Spinal cord (tissue), 10 donors: Measurements from ENCODE around the gene DCC. TPM values are rescaled to one million over a fixed set of nuclear protein-coding genes. Genes with fewer than 3 reads are reported as not detected.
A peak's percentile ranks its signal among the peaks of the same experiment; 100 is the strongest.

Experiments used
- DNase-seq, 6 donors: peaks; one replicate each; pipeline versions ENCODE4 v3.0.0 to v3.0.0-alpha.2; 2013 to 2015; ENCODE audit warnings: low spot score in 6 of 6, low read depth in 4 of 6
- H3K27ac ChIP-seq: one replicate; pipeline ENCODE4 v1.5.1; 2013; ENCODE audit warnings: low read depth, low read length, control low read depth
- H3K27me3 ChIP-seq: one replicate; pipeline ENCODE4 v1.6.1; 2013; ENCODE audit warnings: low read length; ENCODE audit not compliant: control insufficient read depth, insufficient read depth
- H3K36me3 ChIP-seq: one replicate; pipeline ENCODE4 v1.6.1; 2013; ENCODE audit warnings: low read length; ENCODE audit not compliant: control insufficient read depth, insufficient read depth
- H3K4me1 ChIP-seq: one replicate; pipeline ENCODE4 v1.6.1; 2013; ENCODE audit warnings: low read length; ENCODE audit not compliant: control insufficient read depth, insufficient read depth
- H3K4me3 ChIP-seq: one replicate; pipeline ENCODE4 v1.5.1; 2013; ENCODE audit warnings: low read depth, low read length, control low read depth
- H3K9me3 ChIP-seq: one replicate; pipeline ENCODE4 v1.6.1; 2013; ENCODE audit warnings: low read length; ENCODE audit not compliant: control insufficient read depth, insufficient read depth
- WGBS: methylation state at CpG from one replicate; pipeline ENCODE4 v1.1.5; 2013; ENCODE audit warnings: missing lambda C conversion rate; ENCODE audit not compliant: insufficient coverage; 5-methylcytosine and 5-hydroxymethylcytosine counted together
- polyA plus RNA-seq, 2 donors: library from polyadenylated mRNA; unstranded; fragments of 120-200 nt; gene quantifications; one replicate each; pipeline ENCODE4 v1.2.1, GENCODE V29; 2013; ENCODE audit not compliant: insufficient read length in 2 of 2
- total RNA-seq, 2 donors: library from RNA; depleted of rRNA in 1 of 2; stranded (reverse); fragments of 120-200 nt in 1 of 2; fragments of >200 nt in 1 of 2; gene quantifications; one replicate each; pipeline versions ENCODE4 v1.2.3 to v1.2.4, GENCODE V29; 2013 to 2014
- donor health status: healthy.

The DCC gene
- total and polyA plus RNA-seq, 4 donors: 13.8 to 27.3 (median 17.2) TPM

DNA sequence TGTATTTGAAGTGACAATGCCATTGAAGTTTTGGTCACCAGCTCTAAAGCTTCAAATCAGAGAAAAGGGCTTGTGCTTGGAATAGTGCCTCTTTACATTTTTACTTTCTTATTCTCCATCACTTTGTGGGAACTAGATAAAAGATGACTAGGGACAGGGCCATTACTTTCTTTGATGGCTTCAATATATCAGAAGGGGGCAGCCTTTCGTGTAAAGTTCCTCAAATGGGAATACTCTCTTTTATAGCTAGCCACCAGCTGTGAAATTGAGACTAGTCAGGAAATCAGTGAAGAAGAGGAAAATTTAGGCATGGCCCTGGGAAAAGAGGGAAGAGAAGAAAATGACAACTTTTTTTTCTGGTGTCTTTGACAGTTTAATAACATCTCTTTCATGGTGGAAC, 242.5 kb downstream of the DCC start:
- H3K4me3 ChIP-seq: no peak overlapping the region
- no peaks in the 10 kb centered on the region for H3K36me3 ChIP-seq
- H3K27me3 ChIP-seq: no peaks in the 10 kb centered on the region
- WGBS: 20% methylated on average over 1 of the region's 1 CpG
- no peaks in the 10 kb centered on the region for H3K9me3 ChIP-seq
- DNase-seq: peak in 1 of 6 donors; percentile 45
- H3K27ac ChIP-seq: no peak overlapping the region
- no peaks in the 10 kb centered on the region for H3K4me1 ChIP-seq

DNA sequence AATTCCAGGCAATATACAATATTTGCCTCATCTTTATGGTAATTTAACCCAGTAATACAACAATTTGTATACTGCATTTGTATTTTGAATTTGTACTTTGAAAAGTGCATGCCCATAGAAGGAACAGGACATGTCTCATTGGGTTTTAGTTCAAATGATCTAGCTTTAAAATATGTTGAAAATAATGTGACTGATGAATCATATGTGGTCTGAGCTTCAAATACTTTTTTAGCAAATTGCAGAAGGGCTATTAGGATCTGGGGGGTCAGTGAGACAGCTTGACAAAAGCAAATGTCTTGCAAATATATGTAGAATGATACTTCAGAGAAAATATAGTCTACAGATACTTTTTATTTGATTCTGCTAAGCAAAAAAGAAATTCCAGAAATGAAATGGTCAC, 248.9 kb downstream of the DCC start:
- Histone ChIP-seq H3K9me3 (no peaks in the 10 kb centered on the region), H3K4me1 (no peaks in the 10 kb centered on the region), H3K4me3 (no peak overlapping the region), H3K27me3 (no peaks in the 10 kb centered on the region), H3K36me3 (no peaks in the 10 kb centered on the region), H3K27ac (no peak overlapping the region)
- DNase-seq: no peak

GRCh38 chr18:52596748-52597435, 256.9 kb downstream of the DCC start:
- whole genome bisulfite sequencing: 27% methylated on average over 3 of the region's 5 CpGs
- peak in 4 of 6 donors; percentile 15 to 76 (median 38) for DNase-seq
- no peak overlapping the region for H3K27ac ChIP-seq
- H3K4me3 ChIP-seq: no peak overlapping the region
- H3K36me3 ChIP-seq: no peaks in the 10 kb centered on the region
- no peaks in the 10 kb centered on the region for H3K9me3 ChIP-seq
- H3K27me3 ChIP-seq: no peaks in the 10 kb centered on the region
- no peaks in the 10 kb centered on the region for H3K4me1 ChIP-seq

- H3K27ac ChIP-seq: no peak overlapping the region
- no peaks in the 10 kb centered on the region for H3K36me3 ChIP-seq
- no peaks in the 10 kb centered on the region for H3K27me3 ChIP-seq
- no peaks in the 10 kb centered on the region for H3K4me1 ChIP-seq
- DNase-seq: no peak
- no peak overlapping the region for H3K4me3 ChIP-seq
- 60% methylated on average over 1 of the region's 2 CpGs for WGBS
- no peaks in the 10 kb centered on the region for H3K9me3 ChIP-seq
These were observed 258.9 kb downstream of the DCC start for GRCh38 chr18:52598921-52599320.

- Histone ChIP-seq H3K4me3 (no peak overlapping the region), H3K27me3 (no peaks in the 10 kb centered on the region), H3K27ac (no peak overlapping the region), H3K36me3 (no peaks in the 10 kb centered on the region), H3K9me3 (no peaks in the 10 kb centered on the region), H3K4me1 (no peaks in the 10 kb centered on the region)
- no CpG with 5 or more reads among the region's 1 CpG for whole genome bisulfite sequencing
- DNase-seq: no peak
These were observed 262.8 kb downstream of the DCC start for GRCh38 chr18:52602820-52603219.

DNA sequence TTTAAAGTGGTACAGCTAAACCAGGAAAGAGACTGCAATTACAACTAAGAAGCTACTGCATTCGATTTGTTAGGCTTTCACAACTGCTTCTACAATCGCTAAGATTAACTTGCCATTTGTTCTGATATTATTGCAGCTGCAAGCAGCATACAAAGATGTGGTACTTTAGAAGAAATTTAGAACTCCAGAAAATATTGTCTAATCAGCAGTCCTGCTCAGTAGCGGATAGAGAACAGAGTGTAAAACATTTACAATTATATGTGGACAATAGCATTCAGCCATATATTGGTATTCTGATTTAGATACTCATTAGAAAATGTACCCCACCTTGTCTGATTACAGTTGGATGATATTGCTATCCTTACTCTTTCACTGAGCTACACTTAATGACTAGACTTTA, 265.3 kb downstream of the DCC start:
- no peaks in the 10 kb centered on the region for H3K4me1 ChIP-seq
- DNase-seq: peak in 1 of 6 donors; percentile 36
- no peak overlapping the region for H3K4me3 ChIP-seq
- no peaks in the 10 kb centered on the region for H3K27me3 ChIP-seq
- H3K27ac ChIP-seq: no peak overlapping the region
- no peaks in the 10 kb centered on the region for H3K9me3 ChIP-seq
- WGBS: no CpG with 5 or more reads among the region's 3 CpGs
- H3K36me3 ChIP-seq: no peaks in the 10 kb centered on the region

DNA sequence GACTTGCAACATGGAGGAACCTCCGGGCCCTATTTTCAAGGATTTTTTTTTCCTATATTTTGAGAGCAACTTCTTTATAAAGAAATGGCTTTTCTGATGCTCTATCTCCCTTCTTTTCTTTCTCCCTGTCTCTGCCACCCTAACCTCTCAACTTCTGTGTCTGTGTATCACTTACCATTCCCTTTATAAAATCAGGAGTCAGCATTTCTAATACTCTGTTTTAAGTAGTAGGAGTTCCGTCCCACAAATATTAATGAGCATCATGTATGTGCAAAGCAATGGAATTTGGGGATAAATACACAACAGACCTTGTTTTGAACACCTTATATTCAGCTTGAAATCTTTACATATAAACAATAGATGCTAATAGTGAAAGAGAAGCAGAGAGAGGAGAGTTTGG, 268.0 kb downstream of the DCC start:
- no peaks in the 10 kb centered on the region for H3K4me1 ChIP-seq
- no peak overlapping the region for H3K27ac ChIP-seq
- no peaks in the 10 kb centered on the region for H3K36me3 ChIP-seq
- H3K27me3 ChIP-seq: no peaks in the 10 kb centered on the region
- no CpG with 5 or more reads among the region's 2 CpGs for WGBS
- H3K9me3 ChIP-seq: no peaks in the 10 kb centered on the region
- H3K4me3 ChIP-seq: no peak overlapping the region
- no peak for DNase-seq

DNA sequence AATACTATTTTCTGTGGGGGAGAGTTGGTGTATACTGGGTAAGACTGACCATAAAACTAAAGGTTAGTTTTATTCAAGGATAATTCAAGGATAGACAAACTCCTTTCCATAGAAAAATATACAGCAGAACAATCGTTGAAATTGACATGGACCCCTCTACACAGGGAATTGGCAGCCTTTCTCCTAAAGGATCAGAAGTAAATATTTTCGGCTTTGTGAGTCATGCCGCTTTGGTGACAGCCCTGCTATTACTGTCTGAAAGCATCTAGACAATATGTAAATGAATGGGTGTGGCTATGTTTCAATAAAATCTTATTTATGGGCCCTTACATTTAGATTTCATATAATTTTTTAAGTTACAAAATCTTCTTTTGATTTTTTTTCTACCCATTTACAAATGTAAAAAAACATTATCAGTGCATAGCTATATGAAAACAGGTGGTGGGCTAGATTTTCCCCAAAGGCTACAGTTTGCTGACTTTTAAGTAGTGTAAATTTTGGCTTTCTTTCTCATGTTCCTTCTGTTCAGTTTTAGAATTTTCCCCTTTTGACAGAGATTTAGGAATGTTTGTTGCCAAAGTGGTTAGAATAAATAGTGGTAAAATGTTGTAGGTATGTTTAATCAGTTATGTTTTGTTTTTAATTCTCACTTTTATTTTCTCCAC, 270.6 kb downstream of the DCC start:
- Histone ChIP-seq H3K4me1 (no peaks in the 10 kb centered on the region), H3K36me3 (no peaks in the 10 kb centered on the region), H3K27me3 (no peaks in the 10 kb centered on the region), H3K4me3 (no peak overlapping the region), H3K9me3 (no peaks in the 10 kb centered on the region), H3K27ac (no peak overlapping the region)
- peak in 1 of 6 donors; percentile 74 for DNase-seq
- WGBS: no CpG with 5 or more reads among the region's 3 CpGs

GRCh38 chr18:52612406-52612805, 272.4 kb downstream of the DCC start:
- Histone ChIP-seq H3K4me3 (no peak overlapping the region), H3K4me1 (no peaks in the 10 kb centered on the region), H3K27me3 (no peaks in the 10 kb centered on the region), H3K27ac (no peak overlapping the region), H3K9me3 (no peaks in the 10 kb centered on the region), H3K36me3 (no peaks in the 10 kb centered on the region)
- no peak for DNase-seq

- H3K27me3 ChIP-seq: no peaks in the 10 kb centered on the region
- H3K4me1 ChIP-seq: no peaks in the 10 kb centered on the region
- no peak for DNase-seq
- no peak overlapping the region for H3K27ac ChIP-seq
- no peaks in the 10 kb centered on the region for H3K9me3 ChIP-seq
- H3K4me3 ChIP-seq: no peak overlapping the region
- no peaks in the 10 kb centered on the region for H3K36me3 ChIP-seq
- WGBS: 56% methylated on average over 1 of the region's 2 CpGs
These were observed 275.3 kb downstream of the DCC start for GRCh38 chr18:52615321-52615720.
